Stomach (tissue), 4 donors: ENCODE measurements around the gene GBX2.

ENCODE experiments used
- CTCF ChIP-seq, 7 experiments: fragments of 450-650 bp in 4 of 7; fragments of 200-600 bp in 3 of 7; sonication (generic) in 3 of 7; IDR thresholded peaks; one replicate each; pipeline ENCODE4 v1.5.1; 2016 to 2019; ENCODE audit warnings: antibody characterized with exemption in 7 of 7, control low read depth in 2 of 7, mild to moderate bottlenecking in 1 of 7
- EP300 ChIP-seq: sonication (generic); formaldehyde crosslinking; IDR thresholded peaks from one replicate; pipeline ENCODE4 v1.6.1; 2017; ENCODE audit warnings: antibody characterized with exemption
- POLR2A ChIP-seq, 4 donors: fragments of 450-650 bp; IDR thresholded peaks; one replicate each; pipeline ENCODE4 v1.6.1; 2016; ENCODE audit warnings: antibody characterized with exemption in 4 of 4, control low read depth in 2 of 4, mild to moderate bottlenecking in 1 of 4, moderate library complexity in 1 of 4
- POLR2AphosphoS5 ChIP-seq, 3 donors: sonication (generic); formaldehyde crosslinking; IDR thresholded peaks; one replicate each; pipeline ENCODE4 v1.6.1; 2016; ENCODE audit warnings: antibody characterized with exemption in 3 of 3

GRCh38 chr2:236120141-236120601 is 48.0 kb downstream of the GBX2 start:
- TF ChIP-seq POLR2A (IDR thresholded peaks at IDR 0.05) (no peak), POLR2AphosphoS5 (IDR thresholded peaks at IDR 0.05) (no peak), CTCF (IDR thresholded peaks at IDR 0.05) (no peak), EP300 (no peak)
